Head of caudate nucleus (tissue), 42 donors: ENCODE measurements around the gene SLAMF9.

ENCODE experiments used
- DNase-seq, 42 donors: peaks; one replicate each; pipeline versions ENCODE4 v3.0.0 to v3.0.0-alpha.2; 2020 to 2021; ENCODE audit warnings: mixed read lengths in 7 of 42
- intact Hi-C: fragments of 100-400 bp; cut with DNase I; formaldehyde crosslinking; loops from one replicate; pipeline ENCODE4 v1.15.0; 2022

The SLAMF9 gene

DNA sequence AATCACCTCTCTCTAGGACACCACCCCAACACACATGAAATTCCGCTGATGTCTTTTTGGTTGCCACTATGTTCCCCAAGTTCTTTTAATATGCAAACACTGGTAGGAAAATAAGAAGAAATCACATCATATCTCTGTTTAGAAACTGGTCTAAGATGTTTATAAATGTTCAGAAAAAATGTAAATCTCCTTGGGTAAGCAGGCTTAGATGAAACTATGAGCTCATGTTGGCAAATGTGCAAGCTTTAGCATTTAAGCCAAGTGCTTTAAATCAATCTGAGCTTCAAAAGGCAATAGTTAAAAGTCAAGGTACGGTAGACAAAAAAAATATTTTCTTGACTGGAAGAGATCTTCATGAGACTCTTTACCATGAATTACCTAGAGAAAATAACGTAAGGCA is 25.2 kb upstream of the SLAMF9 start:
- DNase-seq: no peak
- intact Hi-C loops: no loop called here

DNA sequence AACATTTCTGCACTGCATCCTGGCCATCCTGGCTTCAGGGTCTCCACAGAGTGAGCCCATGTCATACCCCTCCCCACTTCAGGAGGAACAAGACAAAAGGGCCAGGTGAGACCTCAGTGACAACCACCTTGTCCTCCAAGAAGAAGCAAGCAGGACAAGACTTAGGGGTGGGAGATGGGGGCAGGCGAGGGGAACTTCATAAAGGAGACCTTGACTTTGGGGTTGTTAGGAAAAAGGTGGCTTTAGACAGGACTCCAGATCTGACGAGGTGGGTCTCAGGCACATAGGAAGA is 24.0 kb upstream of the SLAMF9 start:
- DNase-seq: peak in 1 of 42 donors; percentile 28
- intact Hi-C loops: no loop called here

DNA sequence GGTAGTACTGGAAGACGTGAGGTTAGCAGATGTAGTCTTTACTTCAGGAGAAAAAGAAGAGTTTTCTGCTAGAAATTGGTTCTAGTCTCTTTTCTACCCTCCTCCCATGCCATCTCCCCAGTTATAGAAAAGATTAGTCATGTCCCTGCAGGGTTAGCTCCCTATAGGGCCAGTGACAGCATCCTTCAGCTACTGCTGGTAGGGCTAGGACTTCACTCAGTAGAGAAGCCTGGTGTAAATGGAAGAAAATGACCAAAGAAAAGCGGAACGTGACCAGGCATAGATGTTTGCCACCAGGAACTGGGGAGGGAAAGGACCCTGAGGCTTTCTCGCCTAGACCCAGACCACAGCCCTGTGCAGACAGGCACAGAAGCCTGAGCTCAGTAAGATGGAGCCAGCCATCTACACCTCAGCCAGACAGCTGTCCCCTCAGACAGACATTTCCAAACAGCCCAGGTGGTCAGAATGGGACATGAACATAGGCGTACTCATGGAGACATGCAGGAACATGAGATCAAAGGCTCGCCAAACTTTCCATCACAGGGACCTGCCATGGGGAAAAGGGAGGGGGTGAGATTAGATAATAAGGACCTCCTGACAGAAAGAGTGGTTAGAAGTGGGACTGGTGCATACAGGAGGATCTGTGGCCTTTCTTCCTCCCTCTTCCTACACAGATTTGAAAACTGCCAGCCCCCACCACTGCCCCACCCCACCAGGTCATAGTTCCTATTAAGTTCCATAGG is 23.5 kb upstream of the SLAMF9 start:
- intact Hi-C loops: no loop called here
- no peak for DNase-seq

DNA sequence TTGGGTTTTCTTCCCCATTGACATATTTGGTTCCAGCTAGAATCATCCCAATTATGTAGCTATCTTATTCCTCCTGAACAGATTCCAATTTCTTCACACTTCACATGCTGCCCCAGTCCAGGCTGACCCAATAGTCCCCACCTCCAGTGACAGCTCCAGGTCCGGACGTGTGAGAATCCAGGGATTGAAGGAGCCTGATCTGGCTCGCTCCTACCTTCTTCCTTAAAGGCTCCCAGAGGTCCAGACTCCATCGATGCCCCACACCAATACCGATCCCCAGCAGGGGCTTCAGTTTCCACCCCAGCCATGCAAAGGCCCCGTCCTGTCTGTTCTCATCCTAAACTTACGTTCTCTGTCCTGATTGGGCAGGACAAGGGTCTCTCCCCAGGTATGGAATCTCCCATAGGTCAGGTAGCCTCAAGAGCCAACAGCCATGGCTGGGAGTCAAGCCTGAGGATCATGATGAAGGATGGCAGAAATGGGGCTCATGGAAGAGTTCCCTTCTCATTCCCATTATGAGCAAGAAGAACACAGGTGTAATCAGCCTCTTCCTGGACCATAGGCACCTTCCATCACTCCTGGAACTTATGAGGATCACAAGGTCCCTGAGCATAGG is 20.4 kb upstream of the SLAMF9 start:
- intact Hi-C loops: no loop called here
- peak in 3 of 42 donors; percentile 4 to 18 (median 14) for DNase-seq

DNA sequence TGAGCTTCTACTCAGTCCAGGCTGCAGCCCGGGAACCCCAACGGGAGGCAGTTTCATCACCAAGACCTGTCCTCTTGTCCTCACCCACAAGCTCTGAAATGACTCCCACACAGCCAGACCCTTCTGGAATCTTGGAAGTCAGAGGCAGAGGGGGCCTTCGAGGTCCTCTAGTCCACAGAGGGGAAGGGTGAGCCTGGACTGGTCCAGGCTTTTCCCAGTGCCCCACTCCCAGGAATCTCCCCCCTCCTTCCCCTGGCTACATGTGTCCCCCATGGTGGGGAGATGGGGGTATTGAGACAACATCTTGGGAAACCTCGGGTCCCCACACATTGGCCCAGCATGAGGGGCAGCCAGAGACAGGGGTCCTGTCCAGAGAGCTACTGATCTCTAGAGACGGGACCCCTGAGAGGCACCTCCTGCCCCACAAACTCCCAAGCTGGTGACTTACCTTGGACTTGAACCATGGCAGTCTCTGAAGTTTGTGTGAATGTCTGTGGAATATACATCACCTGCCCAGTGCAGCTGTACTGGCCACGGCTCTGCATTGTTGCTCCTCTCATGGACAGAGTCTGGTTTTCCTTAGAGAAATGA is 19.4 kb upstream of the SLAMF9 start:
- DNase-seq: peak in 1 of 42 donors; percentile 23
- intact Hi-C loops: no loop called here

DNA sequence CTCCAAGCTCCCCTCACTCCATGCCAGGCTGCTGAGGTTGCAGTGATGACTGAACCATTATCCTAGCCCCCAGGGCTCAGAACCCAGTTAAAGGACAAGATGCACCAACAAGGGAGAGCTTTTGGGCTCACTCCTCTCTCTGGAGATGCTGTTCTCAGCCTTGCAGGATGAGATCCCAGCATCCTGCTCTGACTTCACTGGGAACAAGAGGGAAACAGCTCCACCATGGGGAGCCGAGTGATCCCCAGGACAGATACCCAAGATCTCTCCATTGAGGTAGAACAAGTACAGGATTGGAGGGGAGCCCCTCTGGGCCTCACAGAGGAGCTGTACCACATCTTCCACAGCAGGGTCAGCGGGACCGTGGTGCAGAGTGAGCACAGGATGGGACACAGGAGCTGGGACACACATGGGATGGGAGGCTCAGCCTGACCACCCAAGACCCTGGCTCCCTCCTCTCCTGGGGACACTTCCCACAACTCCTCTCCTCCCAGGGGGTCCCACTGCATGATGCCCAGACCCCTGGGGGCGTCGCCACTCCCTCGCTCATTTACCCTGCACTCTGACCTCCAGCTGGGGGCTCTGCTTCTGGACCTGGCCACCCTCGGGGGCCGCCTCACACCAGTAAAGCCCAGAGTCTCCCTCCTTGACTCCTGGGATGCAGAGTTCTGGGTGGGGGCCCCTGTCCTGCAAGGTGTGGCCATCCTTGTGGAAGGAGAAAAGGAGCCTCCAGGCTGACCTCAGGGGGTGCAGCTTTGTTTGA is 18.6 kb upstream of the SLAMF9 start:
- peak in 1 of 42 donors; percentile 20 for DNase-seq
- intact Hi-C loops: no loop called here

DNA sequence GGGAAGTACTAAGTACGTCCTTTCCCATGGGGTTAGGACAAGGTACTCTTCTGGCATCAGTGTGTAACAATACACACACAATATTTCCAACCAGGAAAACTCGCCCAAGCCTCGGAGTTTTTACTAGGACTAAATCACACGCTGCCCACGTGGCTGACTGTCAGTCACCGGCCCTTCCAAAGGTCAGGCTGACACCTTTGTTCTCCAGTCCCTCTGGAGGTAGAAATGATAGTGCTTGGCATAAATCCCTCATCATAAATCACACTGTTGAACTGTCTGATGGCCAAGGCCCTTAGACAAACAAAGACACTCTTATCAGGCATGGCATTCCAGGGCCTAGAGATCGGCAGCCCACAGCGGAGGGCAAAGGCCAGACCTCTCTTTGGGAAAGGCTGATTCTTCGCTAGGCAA is 16.9 kb upstream of the SLAMF9 start:
- DNase-seq: peak in 2 of 42 donors; percentile 10
- intact Hi-C loops: no loop called here

DNA sequence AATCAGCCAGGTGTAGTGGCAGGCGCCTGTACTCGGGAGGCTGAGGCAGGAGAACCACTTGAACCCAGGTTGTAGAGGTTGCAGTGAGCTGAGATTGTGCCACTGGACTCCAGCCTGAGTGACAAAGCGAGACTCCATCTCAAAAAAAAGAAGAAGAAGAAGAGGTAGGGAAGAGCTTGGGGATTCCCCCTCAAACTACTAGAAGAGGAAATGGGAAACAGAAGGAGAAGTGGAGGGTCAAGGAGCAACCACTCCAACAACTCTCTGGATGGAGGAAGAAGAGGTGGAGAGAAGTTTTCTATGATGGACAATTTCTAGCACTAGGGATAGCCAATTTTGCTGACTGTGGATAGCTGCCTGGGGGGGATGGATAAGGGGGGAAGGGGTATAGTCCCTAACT is 14.9 kb upstream of the SLAMF9 start:
- intact Hi-C loops: no loop called here
- peak in 1 of 42 donors; percentile 2 for DNase-seq

DNA sequence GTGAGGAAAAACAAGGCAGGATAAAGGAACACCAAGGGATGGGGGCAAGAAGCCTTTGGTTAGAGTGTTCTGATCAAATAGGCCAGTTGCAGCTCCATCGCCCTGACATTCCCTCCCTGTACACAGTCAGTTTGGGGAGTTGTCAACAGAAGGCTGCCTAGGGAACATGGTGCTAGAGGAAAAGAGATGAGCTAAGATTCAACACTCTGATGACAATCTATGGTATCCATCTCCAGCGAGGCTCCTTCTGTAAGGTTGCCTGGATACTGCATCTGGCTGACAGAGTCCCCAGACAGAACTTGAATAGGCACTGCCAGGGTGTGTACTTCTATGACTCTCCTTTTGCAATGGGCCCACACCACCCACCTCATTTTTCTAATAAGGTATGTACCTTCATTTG is 11.2 kb upstream of the SLAMF9 start:
- intact Hi-C loops: no loop called here

DNA sequence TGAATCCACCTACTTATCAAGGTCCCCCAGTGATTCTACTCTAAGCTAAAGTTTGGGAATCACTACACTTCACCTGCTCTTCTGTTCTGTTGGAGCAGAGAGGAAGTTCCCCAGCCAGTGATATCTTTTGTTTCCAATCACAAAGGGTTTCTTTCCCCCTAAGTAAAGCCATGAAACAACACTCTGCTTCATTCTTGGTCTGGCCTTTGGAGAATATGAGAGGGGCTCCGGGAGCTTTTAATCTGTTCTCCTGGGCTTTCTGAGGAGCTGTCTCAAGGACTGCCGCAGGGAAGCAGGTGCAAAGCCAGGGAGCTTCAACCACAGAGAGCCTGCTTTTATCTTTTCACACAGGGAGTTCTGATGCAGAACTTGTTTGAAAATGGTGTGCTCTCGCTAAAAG is 10.1 kb upstream of the SLAMF9 start:
- intact Hi-C loops: no loop called here

More for the DNA sequence above, 11.2 kb upstream of the SLAMF9 start:
- no peak for DNase-seq

DNA sequence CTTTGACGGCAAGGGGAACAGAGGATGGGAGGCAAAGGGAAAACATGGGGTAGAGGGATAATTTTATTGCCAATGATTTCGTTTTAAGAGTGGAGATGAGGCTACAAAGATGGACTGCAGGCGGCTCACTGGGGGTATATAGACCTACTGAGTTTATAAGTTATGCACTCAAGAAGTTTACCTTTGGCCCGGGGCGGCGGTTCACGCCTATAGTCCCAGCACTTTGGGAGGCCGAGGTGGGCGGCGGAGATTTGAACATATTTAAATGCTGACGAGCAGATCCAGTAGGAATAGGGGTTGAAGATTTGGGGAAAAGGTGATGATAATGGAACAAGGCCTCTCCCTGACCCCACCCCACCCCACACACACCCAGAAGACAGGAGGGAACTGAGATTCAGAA is 8.1 kb upstream of the SLAMF9 start:
- intact Hi-C loops: no loop called here
- DNase-seq: no peak

More for the DNA sequence above, 10.1 kb upstream of the SLAMF9 start:
- DNase-seq: no peak

DNA sequence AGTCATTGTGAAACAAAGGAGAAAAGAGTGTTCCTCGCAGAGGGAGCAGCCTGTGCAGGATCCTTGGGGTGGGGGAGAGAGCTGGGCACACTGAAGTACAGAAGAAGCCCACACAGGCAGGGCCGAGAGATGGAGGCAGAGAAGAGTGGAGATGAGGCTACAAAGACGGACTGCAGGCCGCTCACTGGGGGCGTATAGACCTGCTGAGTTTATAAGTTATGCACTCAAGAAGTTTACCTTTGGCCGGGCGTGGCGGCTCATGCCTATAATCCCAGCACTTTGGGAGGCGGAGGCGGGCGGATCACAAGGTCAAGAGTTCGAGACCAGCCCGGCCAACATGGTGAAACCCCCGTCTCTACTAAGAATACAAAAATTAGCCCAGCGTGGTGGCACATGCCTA is 7.6 kb upstream of the SLAMF9 start:
- DNase-seq: no peak

DNA sequence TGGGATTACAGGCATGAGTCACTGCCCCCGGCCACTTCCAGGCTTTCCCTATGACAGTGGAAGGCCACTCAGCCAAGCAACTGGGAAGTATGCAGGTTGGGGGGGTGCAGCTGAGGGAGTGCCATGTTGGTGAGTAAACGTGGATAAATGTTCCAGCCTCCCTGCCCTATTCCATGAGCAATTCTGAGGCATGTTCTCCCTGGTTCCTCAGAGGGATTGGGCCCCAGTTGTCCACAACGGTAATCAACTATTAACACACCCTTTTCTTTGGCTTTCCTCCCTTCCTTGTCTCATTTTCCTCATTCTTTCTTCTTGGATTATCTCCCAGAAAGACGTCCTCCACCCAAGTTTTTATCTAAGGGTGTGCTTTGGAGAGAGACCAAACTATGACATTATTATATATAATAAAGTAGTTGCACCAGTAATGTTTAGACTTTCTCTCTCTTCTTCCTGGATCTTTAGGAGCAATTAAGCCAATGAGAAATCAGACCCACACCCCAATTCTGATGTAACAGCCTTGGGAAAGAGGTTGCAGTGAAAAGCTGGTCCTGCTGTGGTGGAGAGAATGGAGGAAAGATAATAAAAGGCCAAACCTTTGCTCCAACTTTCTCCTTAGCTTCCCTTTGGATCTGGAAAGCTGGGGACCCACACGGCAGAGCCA is 6.8 kb upstream of the SLAMF9 start:
- no peak for DNase-seq
- intact Hi-C loops: no loop called here

More for the DNA sequence above, 7.6 kb upstream of the SLAMF9 start:
- intact Hi-C loops: no loop called here

DNA sequence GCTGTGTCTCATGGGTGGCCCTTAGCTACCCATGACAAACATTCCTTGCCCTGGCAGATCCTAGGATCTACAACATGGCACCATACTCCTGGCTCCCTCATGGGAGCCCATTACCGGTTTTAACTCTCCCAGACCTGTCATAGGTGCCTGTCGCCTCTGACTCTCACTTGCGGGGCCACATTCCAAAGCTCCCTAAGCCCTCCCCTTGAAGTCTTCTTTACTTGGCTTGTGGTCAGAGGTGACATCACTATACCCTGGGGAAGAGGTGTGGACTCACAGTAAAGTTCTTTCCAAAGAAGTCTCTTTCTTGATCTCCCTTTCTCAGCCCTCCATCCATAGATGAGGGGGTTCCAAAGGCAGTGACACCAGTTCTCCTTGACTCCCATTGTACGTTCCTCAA is 5.4 kb upstream of the SLAMF9 start:
- no peak for DNase-seq
- intact Hi-C loops: no loop called here

DNA sequence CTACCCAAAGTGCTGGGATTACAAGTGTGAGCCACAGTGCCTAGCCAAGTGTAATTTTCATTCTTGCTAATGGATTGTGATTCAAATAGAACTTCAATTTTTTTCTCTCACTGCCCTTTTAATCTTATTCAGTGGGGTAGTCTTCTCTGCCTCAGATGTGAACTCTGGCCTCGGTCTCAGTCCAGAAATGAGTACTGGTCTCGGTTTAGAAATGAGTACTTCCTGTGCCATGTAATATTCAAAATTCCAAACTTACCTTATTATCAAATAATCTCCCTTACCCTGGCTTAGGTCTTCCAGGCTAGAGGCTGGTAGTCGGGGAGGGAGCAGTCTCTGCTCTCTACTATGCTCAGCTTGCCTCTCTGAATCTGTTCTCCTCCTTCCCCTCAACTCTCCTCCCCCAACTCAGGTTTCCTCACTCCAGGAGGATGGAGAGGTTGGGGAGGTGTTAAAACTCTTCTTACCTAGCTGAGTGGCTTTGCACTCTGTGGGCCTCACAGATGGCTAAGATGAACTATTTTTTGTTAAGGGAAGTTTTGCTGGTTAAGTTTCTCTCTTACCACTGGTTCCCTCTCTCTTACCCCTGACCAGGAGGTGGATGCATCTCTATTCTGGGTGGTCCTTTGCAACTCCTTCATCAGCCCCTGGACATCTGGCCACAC is 4.8 kb upstream of the SLAMF9 start:
- peak in 1 of 42 donors; percentile 12 for DNase-seq
- intact Hi-C loops: no loop called here

DNA sequence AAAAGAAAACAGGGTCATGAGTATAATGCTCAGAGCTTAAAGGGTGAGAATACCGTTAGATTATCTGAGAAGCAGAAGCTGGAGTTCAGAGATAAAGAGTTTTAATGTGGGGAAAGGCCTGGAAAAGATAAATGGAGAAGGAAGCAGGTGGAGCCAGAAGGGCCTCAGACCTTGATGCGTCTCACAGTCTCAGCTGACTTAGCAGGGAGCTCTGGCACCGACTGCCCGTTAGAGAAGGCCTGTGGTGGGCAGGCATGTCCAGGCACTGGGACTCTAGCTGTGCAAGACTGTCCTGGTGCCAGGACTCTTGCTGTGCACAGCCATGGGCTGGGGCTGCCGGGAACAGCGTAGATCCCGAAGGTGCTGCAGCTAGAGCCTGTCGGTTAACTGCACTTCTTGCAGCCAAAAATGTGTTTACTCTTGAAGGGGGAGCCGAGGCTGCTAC is 3.8 kb upstream of the SLAMF9 start:
- intact Hi-C loops: no loop called here
- peak in 2 of 42 donors; percentile 27 to 29 for DNase-seq

DNA sequence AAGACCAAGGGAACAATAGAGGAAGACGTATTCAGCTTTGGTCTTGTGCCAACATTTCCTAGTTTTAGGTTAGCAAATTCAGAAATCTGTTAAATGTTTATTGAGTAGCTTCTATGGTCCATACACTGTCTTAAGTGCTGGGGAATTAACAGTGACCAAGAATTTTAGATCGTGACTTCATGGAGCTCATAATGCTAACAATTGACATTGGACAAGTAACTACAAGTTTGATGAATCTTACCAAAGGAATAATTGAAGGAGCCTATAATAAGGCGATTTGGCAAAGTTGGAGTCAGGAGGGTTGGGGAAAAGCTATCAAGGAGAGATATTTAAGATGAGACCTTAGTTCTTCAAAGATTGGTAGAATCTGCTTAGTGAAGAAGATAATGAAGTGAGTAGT is 1.4 kb upstream of the SLAMF9 start:
- intact Hi-C loops: no loop called here
- DNase-seq: no peak

DNA sequence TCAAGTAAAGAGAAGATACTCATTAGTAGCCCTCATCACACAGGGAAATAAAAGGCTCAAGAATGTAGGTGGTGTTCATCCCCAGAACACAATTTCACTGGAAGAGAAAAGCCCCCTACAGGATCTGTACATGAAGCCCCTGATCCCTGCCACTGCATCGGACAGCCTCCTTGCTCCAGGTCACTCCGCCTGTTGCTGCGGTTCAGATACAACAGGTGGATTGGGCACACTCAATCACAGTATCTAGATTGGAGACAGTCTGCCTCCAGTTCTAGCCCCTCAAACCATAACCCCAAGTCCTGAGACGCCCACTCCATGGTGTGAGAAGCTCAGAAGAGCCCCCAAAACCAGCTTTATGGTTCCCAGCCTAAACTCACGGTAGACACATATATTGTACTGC is 1.1 kb downstream of the SLAMF9 start:
- DNase-seq: peak in 2 of 42 donors; percentile 9 to 19
- intact Hi-C loops: no loop called here

DNA sequence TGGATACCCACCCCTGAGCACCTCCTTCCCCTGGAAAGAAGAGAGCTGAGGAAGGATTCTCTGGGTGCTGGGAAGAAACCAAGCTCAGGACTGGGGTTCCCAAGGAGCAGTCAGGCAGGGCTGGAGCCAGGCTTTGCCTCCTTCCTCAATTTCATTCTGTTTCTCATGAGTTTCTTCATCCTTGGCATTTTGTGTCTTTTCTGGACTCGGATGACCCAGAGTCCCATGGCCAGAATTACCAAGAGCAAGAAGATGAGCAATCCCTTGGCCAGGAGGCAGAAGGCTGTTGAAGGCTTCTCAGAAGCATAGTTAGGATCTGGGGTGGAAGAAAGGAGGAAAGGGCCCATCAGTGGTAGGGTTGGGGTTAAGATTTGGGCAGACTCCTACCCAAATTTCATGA is 2.5 kb downstream of the SLAMF9 start:
- intact Hi-C loops: no loop called here
- peak in 1 of 42 donors; percentile 4 for DNase-seq
